ENCODE results near the gene USPL1. TPM values are rescaled to one million over a fixed set of nuclear protein-coding genes. Genes with fewer than 3 reads are reported as not detected.
"Not testable (repeated sequence)": the region's sequence is repeated elsewhere in the genome, so short reads cannot be mapped to it uniquely, and the experiment has no call there.

USPL1 gene
- polyA plus RNA-seq (2013, experiment 1 of 2; ENCODE audit: insufficient read length) = 11.6 TPM
- 12.6 TPM for polyA plus RNA-seq (2013, experiment 2 of 2; ENCODE audit: insufficient read length)

- DNase-seq = peak; percentile 100
Measured at GRCh38 chr13:30617315-30618185, at the start of gene USPL1. Gene USPL1, plus strand, starts transcription at chr13:30617920. Its CDS starts 3,221 bp downstream, at chr13:30621141.

- peak; percentile 91 for DNase-seq
Measured at GRCh38 chr13:30569901-30570576, 47.7 kb upstream of the USPL1 start.

GRCh38 chr13:30570691-30571090 is 47.0 kb upstream of the USPL1 start:
- no peak for DNase-seq

GRCh38 chr13:30572859-30573275 is 44.9 kb upstream of the USPL1 start:
- peak; percentile 66 for DNase-seq

- peak; percentile 48 for DNase-seq
Measured at GRCh38 chr13:30576528-30576927, 41.2 kb upstream of the USPL1 start.

GRCh38 chr13:30577401-30577852 is 40.3 kb upstream of the USPL1 start:
- peak; percentile 83 for DNase-seq

- no peak for DNase-seq
Measured at GRCh38 chr13:30580852-30581502, 36.7 kb upstream of the USPL1 start.

- DNase-seq = no peak
Measured at GRCh38 chr13:30581582-30581981, 36.1 kb upstream of the USPL1 start.

GRCh38 chr13:30584051-30584731 is 33.5 kb upstream of the USPL1 start:
- DNase-seq = no peak

- peak; percentile 34 for DNase-seq
Measured at GRCh38 chr13:30585748-30586262, 31.9 kb upstream of the USPL1 start.

GRCh38 chr13:30587231-30587630 is 30.5 kb upstream of the USPL1 start:
- DNase-seq = no peak

GRCh38 chr13:30587739-30588138 is 30.0 kb upstream of the USPL1 start:
- DNase-seq = no peak

GRCh38 chr13:30593001-30593400 is 24.7 kb upstream of the USPL1 start:
- DNase-seq = no peak

GRCh38 chr13:30600496-30600895 is 17.2 kb upstream of the USPL1 start:
- no peak for DNase-seq

- no peak for DNase-seq
Measured at GRCh38 chr13:30601836-30602235, 15.9 kb upstream of the USPL1 start.

GRCh38 chr13:30605052-30605451 is 12.7 kb upstream of the USPL1 start:
- no peak for DNase-seq

GRCh38 chr13:30607186-30607585 is 10.5 kb upstream of the USPL1 start:
- not testable (repeated sequence) for DNase-seq

- DNase-seq = no peak
Measured at GRCh38 chr13:30607908-30608307, 9.8 kb upstream of the USPL1 start.

GRCh38 chr13:30608364-30608763 is 9.4 kb upstream of the USPL1 start:
- DNase-seq = no peak

- no peak for DNase-seq
Measured at GRCh38 chr13:30610311-30610710, 7.4 kb upstream of the USPL1 start.

GRCh38 chr13:30615481-30615865 is 2.2 kb upstream of the USPL1 start:
- DNase-seq = no peak

GRCh38 chr13:30615866-30616541 is 1.7 kb upstream of the USPL1 start:
- peak; percentile 32 for DNase-seq

Data from fibroblast of skin of scalp (primary cell).